CD4-positive, alpha-beta T cell treated with Interferon alpha-2 for 1 hour (primary cell): ENCODE measurements around the gene MSGN1.
"Not testable (repeated sequence)": the region's sequence is repeated elsewhere in the genome, so short reads cannot be mapped to it uniquely, and the experiment has no call there.

Source experiments
- DNase-seq, 2 donors: peaks; one replicate each; pipeline ENCODE4 v3.0.0-alpha.2; 2020 to 2022

The MSGN1 gene

GRCh38 chr2:17805717-17806363, 10.4 kb upstream of the MSGN1 start:
- no peak for DNase-seq

DNA sequence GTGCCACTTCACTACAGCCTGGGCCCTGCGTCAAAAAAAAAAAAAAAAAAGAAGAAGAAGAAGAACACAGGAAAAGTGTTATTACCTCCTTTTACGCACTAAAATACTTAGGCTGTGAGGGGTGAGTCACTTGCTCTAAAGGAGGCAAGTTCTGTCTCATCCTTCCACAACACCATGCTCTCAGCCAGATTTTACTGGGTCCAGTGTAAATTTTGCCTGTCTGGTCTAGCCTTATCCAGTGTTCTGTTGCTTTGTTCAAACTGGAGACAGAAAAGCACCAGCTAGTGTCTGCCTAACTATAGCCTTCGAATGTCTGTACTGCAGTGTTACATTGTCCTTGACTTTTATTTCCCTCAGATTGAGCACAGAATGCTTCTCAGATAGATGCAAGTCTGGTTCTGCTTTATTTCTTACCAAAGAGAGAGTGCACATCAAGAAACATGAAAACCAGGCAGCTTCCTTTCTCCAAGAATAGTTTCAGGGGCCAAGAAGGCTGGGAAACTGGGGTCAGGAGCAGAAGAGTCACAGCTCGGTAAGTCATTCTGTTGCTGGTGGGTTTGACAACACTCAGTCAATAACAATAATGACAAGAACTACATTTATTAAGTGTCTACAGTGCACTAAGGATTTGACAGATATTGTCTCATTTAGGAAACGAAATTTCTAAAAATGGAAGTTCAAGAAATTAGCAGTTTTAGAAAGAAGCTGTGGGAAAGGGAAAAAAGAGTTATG, 3.1 kb upstream of the MSGN1 start:
- DNase-seq: no peak

DNA sequence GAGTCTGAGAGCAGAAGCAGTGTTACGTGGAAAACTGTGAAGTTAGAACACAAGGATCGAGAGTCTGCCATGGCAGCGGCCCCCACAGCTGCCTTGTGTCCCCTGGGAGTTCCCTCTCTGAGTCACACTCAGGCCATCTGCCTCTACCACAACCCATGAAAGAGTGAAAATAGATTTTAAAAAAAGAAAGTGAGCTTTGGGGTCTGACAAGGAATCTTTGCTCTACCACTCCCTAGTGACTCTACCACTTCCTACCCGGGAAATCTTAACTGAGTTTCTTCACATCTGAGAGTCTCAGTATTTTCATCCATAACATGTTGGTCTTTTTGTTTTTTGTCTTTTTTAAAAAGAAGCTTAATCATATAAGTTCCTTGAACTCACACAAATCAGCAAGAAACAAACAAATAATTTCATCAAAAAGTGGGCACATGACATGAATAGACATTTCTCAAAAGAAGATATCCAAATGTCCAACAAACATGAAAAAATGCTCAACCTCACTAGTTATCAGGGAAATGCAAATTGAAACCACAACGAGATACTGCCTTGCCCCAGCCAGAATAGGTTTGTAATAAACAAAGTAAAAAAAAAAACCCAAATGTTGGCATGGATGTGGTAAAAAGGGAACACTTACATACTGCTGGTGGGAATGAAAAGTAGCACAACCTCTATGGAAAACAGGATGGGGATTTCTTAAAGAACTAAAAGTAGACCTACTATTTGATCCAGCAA, 2.4 kb upstream of the MSGN1 start:
- peak in 1 of 2 donors; percentile 40 for DNase-seq

GRCh38 chr2:17814601-17815000, 1.7 kb upstream of the MSGN1 start:
- DNase-seq: no peak

GRCh38 chr2:17815468-17816184, 634 bp upstream of the MSGN1 start:
- DNase-seq: no peak

- DNase-seq: no peak
These were observed 2.1 kb downstream of the MSGN1 start for GRCh38 chr2:17818235-17818815.

- DNase-seq: no peak
These were observed 4.8 kb downstream of the MSGN1 start for GRCh38 chr2:17821080-17821479.

GRCh38 chr2:17821535-17822444, 5.5 kb downstream of the MSGN1 start:
- no peak for DNase-seq

DNA sequence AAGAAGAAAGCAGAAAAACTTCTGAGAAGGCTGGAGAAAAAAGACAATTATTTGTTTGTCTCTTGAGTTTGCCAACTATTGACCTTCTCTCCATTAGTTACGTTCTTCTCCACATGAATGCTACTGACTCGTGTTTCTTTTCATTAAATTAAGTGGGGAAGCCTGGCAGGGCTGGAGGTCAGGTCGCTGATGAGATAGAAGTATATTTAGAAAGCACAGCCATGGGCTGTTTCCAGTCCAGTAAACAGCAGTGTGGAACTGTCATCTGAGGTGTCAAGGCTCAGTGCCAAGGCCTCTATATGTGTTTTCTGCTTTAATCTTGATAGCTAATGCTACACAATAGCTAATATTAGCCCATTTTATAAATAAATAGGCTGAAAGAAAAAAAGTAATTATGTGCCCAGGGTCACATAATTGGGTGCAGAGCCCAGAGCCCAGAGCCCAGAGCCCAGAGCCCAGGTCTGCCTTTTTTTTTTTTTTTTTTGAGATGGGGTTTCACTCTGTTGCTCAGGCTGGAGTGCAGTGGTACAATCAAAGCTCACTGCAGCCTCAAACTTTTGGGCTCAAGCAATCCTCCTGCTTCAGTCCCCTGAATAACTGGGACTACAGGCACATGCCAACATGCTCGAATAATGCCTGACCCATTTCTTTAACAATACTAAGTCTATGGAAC, 6.3 kb downstream of the MSGN1 start:
- DNase-seq: no peak

DNA sequence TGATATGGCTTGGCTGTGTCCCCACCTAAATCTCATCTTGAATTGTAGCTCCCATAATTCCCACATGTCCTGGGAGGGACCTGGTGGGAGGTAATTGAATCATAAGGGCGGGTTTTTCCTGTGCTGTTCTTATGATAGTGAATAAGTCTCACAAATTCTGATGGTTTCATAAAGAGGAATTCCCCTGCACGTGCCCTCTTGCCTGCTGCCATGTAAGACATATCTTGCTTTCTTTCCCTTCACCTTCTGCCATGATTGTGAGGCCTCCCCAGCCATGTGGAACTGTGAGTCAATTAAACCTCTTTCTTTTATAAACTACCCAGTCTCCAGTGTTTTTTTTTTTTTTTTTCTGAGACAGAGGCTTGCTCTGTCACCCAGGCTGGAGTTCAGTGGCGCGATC, 7.4 kb downstream of the MSGN1 start:
- DNase-seq: not testable (repeated sequence)

- DNase-seq: no peak
These were observed 11.1 kb downstream of the MSGN1 start for GRCh38 chr2:17827316-17827715.

GRCh38 chr2:17827785-17828184, 11.5 kb downstream of the MSGN1 start:
- DNase-seq: no peak

DNA sequence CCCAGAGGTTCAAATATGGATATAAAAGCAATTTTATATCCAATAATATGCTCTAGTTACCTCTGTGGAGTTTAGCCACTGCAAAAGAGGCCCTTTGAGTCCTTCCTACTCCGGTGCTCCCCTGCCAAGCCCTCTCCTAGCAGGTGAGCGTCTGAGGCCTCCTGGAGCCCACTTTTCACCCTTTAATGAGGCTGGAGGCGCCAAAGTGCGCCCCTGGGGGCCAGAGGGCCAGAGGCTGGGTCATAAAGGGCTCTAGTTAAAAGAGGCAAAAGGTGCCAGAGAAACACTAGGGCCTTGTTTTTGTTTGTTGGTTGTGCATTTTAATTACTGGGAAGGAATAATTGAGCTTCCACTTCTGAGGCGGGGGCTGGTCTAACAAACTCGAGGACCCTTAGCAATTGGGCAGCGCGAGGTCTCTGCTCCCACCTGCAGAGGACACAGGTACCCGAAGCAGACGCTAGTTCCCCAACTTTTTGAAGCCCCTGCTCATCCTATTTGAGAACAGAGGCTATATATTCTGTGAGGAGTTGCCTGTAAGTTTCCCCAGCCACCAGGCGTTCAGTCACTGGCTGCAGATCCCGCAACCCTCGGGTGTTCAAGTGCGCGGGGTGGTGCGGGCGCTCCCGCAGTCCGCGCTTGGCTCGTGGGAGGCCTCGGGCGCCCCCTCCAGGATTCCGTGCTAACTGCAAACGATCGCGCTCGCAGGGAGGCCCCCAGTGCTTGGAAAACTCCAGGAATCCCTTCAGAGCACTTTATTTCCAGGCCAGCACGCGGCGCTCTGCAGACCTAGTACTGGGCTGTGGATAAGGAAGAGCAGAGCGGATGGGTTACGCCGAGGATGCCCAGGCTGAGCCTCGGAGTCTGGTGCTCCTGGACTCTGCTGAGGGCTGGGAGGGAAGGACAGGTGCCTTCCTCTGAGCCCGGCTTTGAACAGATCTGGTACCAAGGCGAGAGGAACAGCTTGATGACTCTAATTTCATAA, 14.1 kb downstream of the MSGN1 start:
- DNase-seq: peak; percentile 21 to 22

DNA sequence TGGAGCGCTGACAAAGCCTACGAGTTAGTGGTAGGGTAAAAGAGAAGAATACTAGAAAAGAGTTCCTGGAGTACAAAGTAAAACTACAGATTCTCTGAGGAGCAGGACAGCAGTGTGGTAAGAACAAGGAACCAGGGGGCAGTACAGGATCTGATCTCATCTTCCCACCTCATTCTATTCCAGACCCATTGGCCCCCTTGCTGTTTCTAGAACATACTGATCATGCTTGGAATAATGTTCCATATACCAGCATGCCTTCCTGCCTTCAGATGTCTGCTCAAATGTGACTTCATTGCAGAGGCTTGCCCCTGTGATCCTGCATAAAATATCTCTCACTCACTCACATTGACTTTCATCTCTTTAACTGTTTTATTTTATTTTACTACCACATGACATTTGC, 19.3 kb downstream of the MSGN1 start:
- DNase-seq: no peak

DNA sequence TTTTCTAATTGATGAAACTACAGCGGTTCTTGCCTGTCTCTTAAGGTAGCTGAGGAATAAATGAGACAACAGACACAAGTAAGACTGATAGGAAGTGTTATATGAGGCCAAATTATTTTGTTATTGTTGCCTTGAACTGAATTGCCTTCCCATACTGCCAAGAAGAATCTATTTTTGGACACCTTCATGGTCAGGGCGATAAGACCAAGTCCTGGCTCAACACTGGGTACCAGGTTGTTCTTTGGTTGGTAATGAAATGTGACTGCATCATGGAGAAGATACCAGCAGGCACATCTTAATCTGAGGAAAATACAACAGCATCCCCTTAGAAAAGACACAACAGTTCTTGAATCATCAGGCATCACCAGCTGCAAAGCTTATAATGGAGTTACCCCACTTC, 23.7 kb downstream of the MSGN1 start:
- DNase-seq: no peak

GRCh38 chr2:17843457-17843856, 27.2 kb downstream of the MSGN1 start:
- no peak for DNase-seq

- DNase-seq: no peak
These were observed 29.5 kb downstream of the MSGN1 start for GRCh38 chr2:17845806-17846205.

DNA sequence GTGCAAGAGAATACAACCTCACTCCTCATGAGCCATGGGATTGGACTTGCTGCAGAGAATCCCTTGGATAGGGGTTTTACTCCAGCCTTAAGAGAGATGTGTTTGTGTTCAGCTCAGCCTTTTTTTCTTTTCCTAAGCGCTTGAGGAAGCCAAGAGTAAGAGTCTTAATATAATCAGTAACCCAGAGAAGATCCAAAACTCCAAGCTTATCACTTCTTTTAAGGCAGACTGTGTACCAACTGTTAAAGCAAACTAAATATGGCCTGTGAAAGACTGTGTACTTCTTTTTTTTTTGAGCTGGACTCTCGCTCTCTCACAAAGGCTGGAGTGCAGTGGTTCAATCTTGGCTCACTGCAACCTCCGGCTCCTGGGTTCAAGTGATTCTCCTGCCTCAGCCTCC, 30.4 kb downstream of the MSGN1 start:
- no peak for DNase-seq

GRCh38 chr2:17847236-17847635, 31.0 kb downstream of the MSGN1 start:
- no peak for DNase-seq

- DNase-seq: no peak
These were observed 33.0 kb downstream of the MSGN1 start for GRCh38 chr2:17849275-17849674.
